WI38 (cell line): ENCODE data around the gene CFAP251.
A peak's percentile ranks its signal among the peaks of the same experiment; 100 is the strongest.

Experiments used
- H3K4me3 ChIP-seq: 2 replicates; pipeline ENCODE4 v1.5.1; 2011; ENCODE audit warnings: low read depth, mild to moderate bottlenecking, control low read depth, low read length
- CTCF ChIP-seq: IDR thresholded peaks from 2 replicates; pipeline ENCODE4 v1.5.1; 2012; ENCODE audit warnings: low read depth, mild to moderate bottlenecking, control low read depth, low read length

The CFAP251 gene

GRCh38 chr12:122022393-122023338, 104.3 kb downstream of the CFAP251 start:
- TF ChIP-seq CTCF, result no peak
- peak overlapping the region; percentile 62 for H3K4me3 ChIP-seq

DNA sequence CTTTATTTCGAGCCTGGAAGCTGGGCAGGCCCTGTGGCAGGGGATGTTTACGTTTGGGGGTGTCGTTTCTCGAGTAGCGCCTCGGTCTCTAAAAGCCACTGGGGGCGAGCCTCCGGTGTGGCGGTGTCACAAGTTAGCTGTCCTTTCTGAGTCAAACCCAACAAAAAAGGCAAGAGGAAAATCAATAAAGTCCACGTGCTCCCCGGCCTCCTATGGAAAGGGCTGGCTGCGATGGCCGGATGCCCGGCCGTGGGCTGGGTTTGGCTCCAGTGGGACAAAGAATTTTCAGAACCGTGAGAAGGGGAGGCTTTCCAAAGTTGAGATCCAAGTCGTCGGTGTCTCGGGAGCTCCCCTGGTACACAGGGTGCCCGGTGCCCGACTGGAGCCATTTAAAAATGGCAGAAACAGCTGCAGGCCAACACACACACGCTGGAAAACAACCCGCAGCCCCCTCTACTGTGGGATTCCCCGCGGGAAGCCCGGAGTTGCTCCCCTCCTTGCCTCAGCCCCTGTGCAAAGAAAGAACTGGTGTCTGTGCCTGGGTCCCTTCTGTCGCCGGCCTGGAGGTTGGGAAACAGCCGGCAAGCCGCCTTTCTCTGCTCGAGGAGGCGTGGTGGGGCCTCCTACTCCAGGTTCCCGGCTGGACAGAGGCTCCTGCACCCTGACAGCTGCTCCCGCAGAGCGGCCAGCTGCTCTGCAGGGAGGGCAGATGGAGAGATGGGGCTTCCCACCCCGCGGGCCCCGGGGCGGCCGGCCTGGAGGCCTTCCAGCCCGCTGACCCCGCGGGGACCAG, 105.1 kb downstream of the CFAP251 start:
- peak overlapping the region; percentile 62 for H3K4me3 ChIP-seq
- TF ChIP-seq CTCF, result no peak

- H3K4me3 ChIP-seq, result peak overlapping the region; percentile 62
- TF ChIP-seq CTCF, result no peak
Observed at GRCh38 chr12:122024132-122024785, 105.9 kb downstream of the CFAP251 start.

DNA sequence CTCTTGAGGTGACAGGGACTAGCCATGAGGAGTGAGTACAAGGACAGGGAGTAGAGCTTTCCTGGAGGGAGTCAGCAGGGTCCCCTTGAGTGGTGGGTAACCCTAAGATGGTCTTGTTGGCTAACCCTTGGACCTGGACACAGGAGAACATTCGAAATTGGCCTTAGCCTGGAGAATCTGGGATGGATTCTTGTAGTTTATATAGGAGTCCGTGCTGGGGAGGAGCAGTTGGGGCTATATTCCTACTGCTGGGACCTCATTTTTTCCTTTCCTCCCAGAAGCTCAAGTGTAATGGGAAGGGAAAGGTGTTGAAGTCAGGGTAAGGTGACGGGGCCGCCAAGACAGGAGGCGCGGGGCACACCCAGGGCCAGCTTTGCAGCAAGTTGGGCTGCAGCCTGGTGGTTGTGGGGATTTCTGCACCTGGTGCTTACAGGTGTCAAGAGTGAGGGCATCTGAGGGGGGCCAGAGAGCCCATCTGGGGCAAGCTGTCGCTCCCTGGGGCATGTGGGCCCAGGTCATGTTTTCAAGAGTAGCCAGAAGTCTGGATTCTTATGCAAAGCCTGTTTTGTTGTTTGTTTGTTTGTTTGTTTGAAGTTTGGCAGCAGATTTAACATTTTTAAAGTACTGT, 108.4 kb downstream of the CFAP251 start:
- TF ChIP-seq CTCF, result no peak
- no peak overlapping the region for H3K4me3 ChIP-seq

GRCh38 chr12:122028165-122028904, 109.9 kb downstream of the CFAP251 start:
- no peak overlapping the region for H3K4me3 ChIP-seq
- TF ChIP-seq CTCF, result no peak

- no peak overlapping the region for H3K4me3 ChIP-seq
- no peak for TF ChIP-seq CTCF
Observed at GRCh38 chr12:122028905-122029560, 110.6 kb downstream of the CFAP251 start.
